ENCODE data around the gene FAT3. TPM values are rescaled to one million over a fixed set of nuclear protein-coding genes. Genes with fewer than 3 reads are reported as not detected.

Gene FAT3
- total RNA-seq, 4 donors from 2014 or later = 1.3 to 44.5 (median 6.0) TPM

GRCh38 chr11:92226331-92227229 is 2.0 kb downstream of the FAT3 start:
- intact Hi-C loops (cut with DNase I; ENCODE audit: low total_unique reads) = no loop called here
- peaks cover 0 to 31% of the 10 kb centered on the region in 2 donors for H3K27me3 ChIP-seq
- no peak overlapping the region for H3K27ac ChIP-seq
- no peaks in the 10 kb centered on the region for H3K36me3 ChIP-seq
- peaks cover 0 to 8% of the 10 kb centered on the region in 2 donors for H3K4me1 ChIP-seq
- TF ChIP-seq, protein P1, sequence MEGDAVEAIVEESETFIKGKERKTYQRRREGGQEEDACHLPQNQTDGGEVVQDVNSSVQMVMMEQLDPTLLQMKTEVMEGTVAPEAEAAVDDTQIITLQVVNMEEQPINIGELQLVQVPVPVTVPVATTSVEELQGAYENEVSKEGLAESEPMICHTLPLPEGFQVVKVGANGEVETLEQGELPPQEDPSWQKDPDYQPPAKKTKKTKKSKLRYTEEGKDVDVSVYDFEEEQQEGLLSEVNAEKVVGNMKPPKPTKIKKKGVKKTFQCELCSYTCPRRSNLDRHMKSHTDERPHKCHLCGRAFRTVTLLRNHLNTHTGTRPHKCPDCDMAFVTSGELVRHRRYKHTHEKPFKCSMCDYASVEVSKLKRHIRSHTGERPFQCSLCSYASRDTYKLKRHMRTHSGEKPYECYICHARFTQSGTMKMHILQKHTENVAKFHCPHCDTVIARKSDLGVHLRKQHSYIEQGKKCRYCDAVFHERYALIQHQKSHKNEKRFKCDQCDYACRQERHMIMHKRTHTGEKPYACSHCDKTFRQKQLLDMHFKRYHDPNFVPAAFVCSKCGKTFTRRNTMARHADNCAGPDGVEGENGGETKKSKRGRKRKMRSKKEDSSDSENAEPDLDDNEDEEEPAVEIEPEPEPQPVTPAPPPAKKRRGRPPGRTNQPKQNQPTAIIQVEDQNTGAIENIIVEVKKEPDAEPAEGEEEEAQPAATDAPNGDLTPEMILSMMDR (IDR thresholded peaks at IDR 0.05) = no peak
- DNase-seq = no peak
- H3K4me3 ChIP-seq = peak overlapping the region; percentile 11 to 29
- no peaks in the 10 kb centered on the region for H3K9me3 ChIP-seq

DNA sequence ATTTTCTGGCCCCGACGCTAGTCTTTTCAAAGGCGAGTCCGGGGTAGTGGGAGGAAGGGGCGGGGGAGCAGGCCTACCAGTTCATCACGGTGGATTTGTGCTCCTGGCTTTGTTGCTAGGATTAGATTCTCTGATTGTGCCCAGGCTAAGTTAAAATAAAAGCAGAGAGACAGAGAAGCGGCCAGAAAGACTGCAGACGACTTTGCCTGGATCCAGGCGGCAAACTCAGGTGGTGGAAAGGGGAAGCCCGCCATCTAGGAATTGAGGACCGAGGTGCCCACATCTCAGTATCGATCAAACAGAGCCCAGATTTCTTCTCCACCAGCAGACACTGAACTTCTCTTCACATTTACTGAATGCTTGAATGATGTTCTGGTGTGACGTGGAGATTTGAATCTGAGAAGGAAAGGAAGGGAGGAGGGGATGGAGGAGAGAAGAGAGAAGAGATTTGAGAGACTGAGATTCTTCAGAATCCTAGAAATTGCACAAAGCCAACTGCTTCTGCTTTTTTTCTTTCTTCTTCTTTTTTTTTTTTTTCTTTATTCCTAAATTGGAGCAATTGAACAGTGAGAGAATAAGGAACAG is 2.7 kb downstream of the FAT3 start:
- H3K9me3 ChIP-seq = no peaks in the 10 kb centered on the region
- H3K4me3 ChIP-seq = peak overlapping the region in 1 of 2 donors; percentile 4
- H3K27ac ChIP-seq = no peak overlapping the region
- peaks cover 0 to 34% of the 10 kb centered on the region in 2 donors for H3K27me3 ChIP-seq
- DNase-seq = no peak
- TF ChIP-seq, protein P1 (IDR thresholded peaks at IDR 0.05) = no peak
- TF ChIP-seq POLR2A (IDR thresholded peaks at IDR 0.05) = no peak
- no peaks in the 10 kb centered on the region for H3K36me3 ChIP-seq
- intact Hi-C loops (cut with DNase I; ENCODE audit: low total_unique reads) = no loop called here
- peaks cover 0 to 8% of the 10 kb centered on the region in 2 donors for H3K4me1 ChIP-seq

- no peak for DNase-seq
- TF ChIP-seq, protein P1 (IDR thresholded peaks at IDR 0.05) = no peak
- no peak for TF ChIP-seq POLR2A (IDR thresholded peaks at IDR 0.05)
- Histone ChIP-seq H3K4me1 (peaks cover 0 to 8% of the 10 kb centered on the region in 2 donors), H3K9me3 (no peaks in the 10 kb centered on the region), H3K27me3 (peaks cover 0 to 34% of the 10 kb centered on the region in 2 donors), H3K4me3 (no peak overlapping the region), H3K27ac (no peak overlapping the region), H3K36me3 (no peaks in the 10 kb centered on the region)
- intact Hi-C loops (cut with DNase I; ENCODE audit: low total_unique reads) = no loop called here
Observed at GRCh38 chr11:92227959-92228935, 3.6 kb downstream of the FAT3 start.

DNA sequence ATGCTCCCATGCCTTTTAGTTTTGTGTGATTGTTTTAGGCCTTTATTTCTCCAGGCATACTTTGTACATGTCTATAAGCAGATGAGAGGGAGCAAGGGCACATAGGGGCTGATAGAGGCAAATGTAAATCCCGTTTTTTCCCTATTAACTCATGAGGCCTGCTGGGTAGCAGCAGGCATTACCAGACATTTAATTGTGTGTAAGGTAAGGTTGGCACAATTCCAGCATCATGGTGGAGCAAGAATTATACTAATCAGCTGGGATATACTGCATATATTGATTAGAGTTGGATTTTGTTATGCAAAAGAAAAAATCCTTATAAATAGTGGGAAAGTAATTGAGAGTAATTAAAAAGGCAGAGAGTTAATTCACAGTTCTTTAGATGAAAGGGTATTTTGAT is 12.2 kb downstream of the FAT3 start:
- Histone ChIP-seq H3K27ac (no peak overlapping the region), H3K4me1 (no peaks in the 10 kb centered on the region), H3K4me3 (no peak overlapping the region), H3K36me3 (no peaks in the 10 kb centered on the region), H3K27me3 (peaks cover 0 to 3% of the 10 kb centered on the region in 2 donors), H3K9me3 (no peaks in the 10 kb centered on the region)
- intact Hi-C loops (cut with DNase I; ENCODE audit: low total_unique reads) = no loop called here
- no peak for TF ChIP-seq POLR2A (IDR thresholded peaks at IDR 0.05)
- TF ChIP-seq, protein P1 (IDR thresholded peaks at IDR 0.05) = no peak
- DNase-seq = no peak
